Right lobe of liver (tissue), 6 donors: ENCODE results near the gene THTPA. TPM values are rescaled to one million over a fixed set of nuclear protein-coding genes. Genes with fewer than 3 reads are reported as not detected.

ENCODE experiments used
- ATAC-seq, 4 donors: fragments of 200-7000 bp; cut with Tn5 transposase; one replicate each; pipeline ENCODE4 v1.9.1; 2020; ENCODE audit warnings: mild to moderate bottlenecking in 4 of 4, moderate library complexity in 4 of 4
- DNase-seq, 3 donors: peaks; one replicate each; pipeline ENCODE4 v3.0.0-alpha.2; 2020
- H3K27ac ChIP-seq, 3 donors: fragments of 200-600 bp; one replicate each; pipeline ENCODE4 v1.8.0; 2022
- H3K27me3 ChIP-seq, 2 donors: fragments of 200-600 bp; one replicate each; pipeline ENCODE4 v1.8.0; 2022
- H3K36me3 ChIP-seq, 4 donors: fragments of 200-600 bp; sonication (generic) in 1 of 4; one replicate each; pipeline versions ENCODE4 v1.5.1 to v1.8.0; 2017 to 2022; ENCODE audit warnings: control low read depth in 1 of 4
- H3K4me1 ChIP-seq, 4 donors: fragments of 200-600 bp; sonication (generic) in 1 of 4; one replicate each; pipeline versions ENCODE4 v1.5.1 to v1.8.0; 2017 to 2022; ENCODE audit warnings: control low read depth in 1 of 4
- H3K4me3 ChIP-seq, 3 donors: fragments of 200-600 bp; one replicate each; pipeline ENCODE4 v1.8.0; 2022
- H3K9me3 ChIP-seq, 4 donors: fragments of 200-600 bp; sonication (generic) in 1 of 4; one replicate each; pipeline versions ENCODE4 v1.5.1 to v1.8.0; 2017 to 2022; ENCODE audit warnings: control low read depth in 1 of 4
- POLR2A ChIP-seq: fragments of 450-650 bp; IDR thresholded peaks from one replicate; pipeline ENCODE4 v1.6.1; 2017; ENCODE audit warnings: antibody characterized with exemption, mild to moderate bottlenecking
- WGBS: methylation state at CpG from one replicate; pipeline ENCODE4 v1.1.6; 2018; ENCODE audit warnings: low coverage, low lambda C conversion rate; ENCODE audit not compliant: insufficient coverage; ENCODE audit errors: missing lambda C conversion rate; 5-methylcytosine and 5-hydroxymethylcytosine counted together
- intact Hi-C, 2 donors: fragments of 100-400 bp; cut with DNase I; formaldehyde crosslinking; loops; one replicate each; pipeline versions ENCODE4 v1.11.2 to v1.14.1; 2022
- total RNA-seq, 6 experiments: library from RNA; depleted of rRNA in 2 of 6; stranded (reverse); fragments of >200 nt in 2 of 6; fragmentation: NEBNext Ultra II Directional in 3 of 6; extraction: Animal tissue kit (Norgen Biotek cat#: 25700) in 3 of 6; gene quantifications; one replicate each; pipeline versions ENCODE4 v1.1.0 to v1.2.4, GENCODE V29; 2016 to 2023
- TF ChIP-seq, protein P1 (sequence below), 4 donors: fragments of 200-600 bp in 3 of 4; fragments of 450-650 bp in 1 of 4; IDR thresholded peaks; one replicate each; pipeline versions ENCODE4 v1.5.1 to v1.8.0; 2016 to 2022; ENCODE audit warnings: antibody characterized with exemption in 4 of 4, mild to moderate bottlenecking in 2 of 4
- donor health status: DM: no; HTN: yes; CAD: no.
- donor health status: DM: no; HTN: no; CAD: no.
- donor health status: DM: no; HTN: no; CAD: no.
- donor health status: DM: no; HTN: yes; CAD: no.
- donor health status: DM: no; HTN: yes; CAD: no.

Gene THTPA
- total RNA-seq, 6 experiments from 2014 or later, result 8.2 to 15.0 (median 11.4) TPM

DNA sequence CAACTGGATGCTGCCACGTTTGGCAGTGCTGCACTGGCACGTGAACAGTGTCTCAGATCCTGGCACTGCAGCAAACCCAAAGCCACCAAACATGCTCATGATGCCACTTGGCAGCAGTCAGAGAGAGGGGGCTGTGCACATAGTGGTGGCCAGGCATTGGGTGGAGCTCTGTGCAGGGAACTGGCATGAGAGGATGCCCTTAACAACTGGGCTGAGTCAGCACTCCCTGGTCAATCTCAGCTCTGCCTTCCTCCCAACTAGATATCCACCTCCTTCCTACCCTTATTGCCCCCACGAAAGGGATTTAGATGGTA, 41.5 kb upstream of the THTPA start:
- TF ChIP-seq, protein P1, sequence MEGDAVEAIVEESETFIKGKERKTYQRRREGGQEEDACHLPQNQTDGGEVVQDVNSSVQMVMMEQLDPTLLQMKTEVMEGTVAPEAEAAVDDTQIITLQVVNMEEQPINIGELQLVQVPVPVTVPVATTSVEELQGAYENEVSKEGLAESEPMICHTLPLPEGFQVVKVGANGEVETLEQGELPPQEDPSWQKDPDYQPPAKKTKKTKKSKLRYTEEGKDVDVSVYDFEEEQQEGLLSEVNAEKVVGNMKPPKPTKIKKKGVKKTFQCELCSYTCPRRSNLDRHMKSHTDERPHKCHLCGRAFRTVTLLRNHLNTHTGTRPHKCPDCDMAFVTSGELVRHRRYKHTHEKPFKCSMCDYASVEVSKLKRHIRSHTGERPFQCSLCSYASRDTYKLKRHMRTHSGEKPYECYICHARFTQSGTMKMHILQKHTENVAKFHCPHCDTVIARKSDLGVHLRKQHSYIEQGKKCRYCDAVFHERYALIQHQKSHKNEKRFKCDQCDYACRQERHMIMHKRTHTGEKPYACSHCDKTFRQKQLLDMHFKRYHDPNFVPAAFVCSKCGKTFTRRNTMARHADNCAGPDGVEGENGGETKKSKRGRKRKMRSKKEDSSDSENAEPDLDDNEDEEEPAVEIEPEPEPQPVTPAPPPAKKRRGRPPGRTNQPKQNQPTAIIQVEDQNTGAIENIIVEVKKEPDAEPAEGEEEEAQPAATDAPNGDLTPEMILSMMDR (IDR thresholded peaks at IDR 0.05), result no peak
- no peak for TF ChIP-seq POLR2A
- Histone ChIP-seq H3K9me3 (no peaks in the 10 kb centered on the region), H3K36me3 (no peaks in the 10 kb centered on the region), H3K27ac (no peak overlapping the region), H3K4me3 (no peak overlapping the region), H3K27me3 (no peaks in the 10 kb centered on the region), H3K4me1 (no peaks in the 10 kb centered on the region)
- 69% methylated on average over 3 of the region's 3 CpGs for WGBS
- no peak for ATAC-seq
- intact Hi-C loops, result no loop called here
- DNase-seq, result no peak

GRCh38 chr14:23517650-23518326, 38.3 kb upstream of the THTPA start:
- Histone ChIP-seq H3K36me3 (no peaks in the 10 kb centered on the region), H3K27me3 (no peaks in the 10 kb centered on the region), H3K4me3 (no peak overlapping the region), H3K9me3 (no peaks in the 10 kb centered on the region), H3K27ac (no peak overlapping the region), H3K4me1 (no peaks in the 10 kb centered on the region)
- WGBS, result 69% methylated on average over 6 of the region's 6 CpGs
- intact Hi-C loops, result no loop called here
- DNase-seq (no peak), ATAC-seq (no peak)
- no peak for TF ChIP-seq POLR2A
- TF ChIP-seq, protein P1 (IDR thresholded peaks at IDR 0.05), result no peak

DNA sequence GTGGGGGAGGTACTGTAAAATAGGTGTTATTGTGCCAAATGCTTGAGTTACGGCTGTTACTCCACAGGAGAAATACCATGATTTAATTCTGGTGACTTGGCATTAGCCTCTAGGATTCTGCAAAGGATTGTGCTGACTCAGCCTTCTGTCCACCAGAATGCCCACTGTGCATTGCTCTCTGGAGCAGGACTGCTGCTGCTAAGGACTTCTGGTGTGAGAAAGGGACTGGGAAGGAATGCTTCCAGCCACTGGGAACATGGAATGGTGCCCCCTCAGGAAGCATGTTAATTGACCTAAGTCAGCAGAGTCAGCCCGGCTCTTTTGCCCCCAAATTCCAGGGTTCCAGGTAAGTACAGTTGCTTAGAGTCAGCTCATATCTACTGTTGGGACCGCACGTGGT, 37.4 kb upstream of the THTPA start:
- H3K4me1 ChIP-seq, result no peaks in the 10 kb centered on the region
- DNase-seq (no peak), ATAC-seq (no peak)
- no peaks in the 10 kb centered on the region for H3K36me3 ChIP-seq
- TF ChIP-seq, protein P1 (IDR thresholded peaks at IDR 0.05), result no peak
- TF ChIP-seq POLR2A, result no peak
- H3K27ac ChIP-seq, result no peak overlapping the region
- no peak overlapping the region for H3K4me3 ChIP-seq
- H3K9me3 ChIP-seq, result no peaks in the 10 kb centered on the region
- WGBS, result 74% methylated on average over 4 of the region's 4 CpGs
- intact Hi-C loops, result no loop called here
- H3K27me3 ChIP-seq, result no peaks in the 10 kb centered on the region

DNA sequence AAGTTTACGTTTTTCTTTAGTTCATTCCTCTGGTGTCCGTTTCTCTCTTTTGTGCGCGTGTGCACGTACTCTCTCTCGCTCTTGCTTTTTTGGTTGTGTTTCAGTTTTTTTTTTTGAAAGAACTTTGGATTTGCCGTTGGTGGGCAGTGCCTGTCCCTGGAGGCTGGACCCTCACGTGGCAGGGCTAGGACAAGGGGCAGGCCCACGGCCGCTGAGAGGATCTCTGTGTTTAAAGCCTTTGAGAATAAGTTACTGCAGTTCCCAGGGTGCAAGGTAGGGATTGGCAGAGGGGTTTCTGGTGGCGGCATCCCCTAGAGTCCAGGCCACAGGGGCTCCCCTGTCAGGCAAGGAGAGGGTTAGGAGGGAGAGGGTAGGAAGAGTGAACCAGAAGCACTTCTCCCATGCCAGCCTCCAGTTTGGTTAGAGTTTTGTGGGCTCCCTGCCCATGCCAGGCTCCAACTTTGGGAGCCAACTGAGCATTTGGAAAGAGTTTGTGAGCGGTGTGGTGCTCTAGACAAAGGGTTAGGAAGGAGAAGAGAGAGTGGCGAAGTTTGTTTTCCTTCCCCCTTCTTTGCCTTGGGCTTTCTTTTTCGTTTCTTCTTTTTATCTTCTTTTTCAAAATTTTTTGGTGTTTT, 35.1 kb upstream of the THTPA start:
- Histone ChIP-seq H3K9me3 (no peaks in the 10 kb centered on the region), H3K4me3 (no peak overlapping the region), H3K27me3 (no peaks in the 10 kb centered on the region), H3K4me1 (no peaks in the 10 kb centered on the region), H3K36me3 (no peaks in the 10 kb centered on the region), H3K27ac (no peak overlapping the region)
- intact Hi-C loops, result no loop called here
- ATAC-seq (no peak), DNase-seq (no peak)
- TF ChIP-seq, protein P1 (IDR thresholded peaks at IDR 0.05), result no peak
- TF ChIP-seq POLR2A, result no peak
- 71% methylated on average over 12 of the region's 14 CpGs for WGBS
